ENCODE results near the gene ZNF695. TPM values are rescaled to one million over a fixed set of nuclear protein-coding genes. Genes with fewer than 3 reads are reported as not detected.
"Not testable (repeated sequence)": the region's sequence is repeated elsewhere in the genome, so short reads cannot be mapped to it uniquely, and the experiment has no call there.

ZNF695 gene
- total and polyA plus RNA-seq, 8 donors = 0.44 to 0.92 (median 0.63) TPM; not detected in 5

- peaks cover 0 to 17% (median 9%) of the 10 kb centered on the region in 4 donors for H3K4me1 ChIP-seq
- no peak overlapping the region for H3K27ac ChIP-seq
- no peak for TF ChIP-seq CTCF (IDR thresholded peaks at IDR 0.05)
- no peak for TF ChIP-seq POLR2AphosphoS5 (IDR thresholded peaks at IDR 0.05)
- TF ChIP-seq EP300 (IDR thresholded peaks at IDR 0.05) = no peak
- TF ChIP-seq POLR2A (IDR thresholded peaks at IDR 0.05) = no peak
- H3K4me3 ChIP-seq = peak overlapping the region in 2 of 4 donors; percentile 56 to 80
- H3K9me3 ChIP-seq = peaks cover 0 to 53% (median 19%) of the 10 kb centered on the region in 4 donors
- no peaks in the 10 kb centered on the region for H3K36me3 ChIP-seq
- peaks cover 0 to 7% (median 7%) of the 10 kb centered on the region in 3 donors for H3K27me3 ChIP-seq
- intact Hi-C loops (cut with DNase I; ENCODE audit: low total_unique reads) = no loop called here
- DNase-seq = no peak
- 84 to 89% (median 86%) methylated on average over 13 of the region's 13 CpGs for WGBS, 5 donors
Measured at GRCh38 chr1:247008406-247008799, 546 bp upstream of the ZNF695 start.

GRCh38 chr1:247004081-247004480, 3.8 kb downstream of the ZNF695 start:
- WGBS, 5 donors = 89 to 97% (median 96%) methylated on average over 6 of the region's 6 CpGs
- not testable (repeated sequence) for DNase-seq

GRCh38 chr1:246989901-246990300, 18.0 kb downstream of the ZNF695 start:
- 90 to 100% (median 93%) methylated on average over 2 of the region's 2 CpGs for WGBS, 5 donors
- H3K9me3 ChIP-seq = peaks cover 42 to 100% (median 90%) of the 10 kb centered on the region in 4 donors
- H3K27ac ChIP-seq = no peak overlapping the region
- H3K4me3 ChIP-seq = no peak overlapping the region
- peaks cover 0 to 4% (median 0%) of the 10 kb centered on the region in 4 donors for H3K36me3 ChIP-seq
- no peaks in the 10 kb centered on the region for H3K4me1 ChIP-seq
- H3K27me3 ChIP-seq = no peaks in the 10 kb centered on the region
- TF ChIP-seq CTCF (IDR thresholded peaks at IDR 0.05) = no peak
- TF ChIP-seq POLR2A (IDR thresholded peaks at IDR 0.05) = no peak
- no peak for TF ChIP-seq EP300 (IDR thresholded peaks at IDR 0.05)
- TF ChIP-seq POLR2AphosphoS5 (IDR thresholded peaks at IDR 0.05) = no peak
- intact Hi-C loops (cut with DNase I; ENCODE audit: low total_unique reads) = no loop called here
- no peak for DNase-seq

More at GRCh38 chr1:247004081-247004480, 3.8 kb downstream of the ZNF695 start:
- intact Hi-C loops (cut with DNase I; ENCODE audit: low total_unique reads); H3K27ac ChIP-seq; H3K36me3 ChIP-seq; H3K27me3 ChIP-seq; H3K4me3 ChIP-seq: not testable (repeated sequence)
- peaks cover 0 to 17% (median 9%) of the 10 kb centered on the region in 4 donors for H3K4me1 ChIP-seq
- peaks cover 0 to 66% (median 32%) of the 10 kb centered on the region in 4 donors for H3K9me3 ChIP-seq

- no peak overlapping the region for H3K27ac ChIP-seq
- H3K36me3 ChIP-seq = peaks cover 0 to 4% (median 0%) of the 10 kb centered on the region in 4 donors
- no peak for TF ChIP-seq CTCF (IDR thresholded peaks at IDR 0.05)
- TF ChIP-seq POLR2A (IDR thresholded peaks at IDR 0.05) = no peak
- TF ChIP-seq POLR2AphosphoS5 (IDR thresholded peaks at IDR 0.05) = no peak
- no peak for TF ChIP-seq EP300 (IDR thresholded peaks at IDR 0.05)
- WGBS, 5 donors = 98 to 99% (median 99%) methylated on average over 4 of the region's 4 CpGs
- DNase-seq = no peak
- H3K4me3 ChIP-seq = no peak overlapping the region
- H3K4me1 ChIP-seq = no peaks in the 10 kb centered on the region
- H3K27me3 ChIP-seq = no peaks in the 10 kb centered on the region
- H3K9me3 ChIP-seq = peaks cover 42 to 100% (median 93%) of the 10 kb centered on the region in 4 donors
- intact Hi-C loops (cut with DNase I; ENCODE audit: low total_unique reads) = no loop called here
Measured at GRCh38 chr1:246988316-246988715, 19.5 kb downstream of the ZNF695 start.

GRCh38 chr1:246987083-246987690, 20.7 kb downstream of the ZNF695 start:
- peaks cover 37 to 99% (median 91%) of the 10 kb centered on the region in 4 donors for H3K9me3 ChIP-seq
- no peaks in the 10 kb centered on the region for H3K27me3 ChIP-seq
- 98 to 100% (median 100%) methylated on average over 1 of the region's 1 CpG for WGBS, 5 donors
- TF ChIP-seq POLR2A (IDR thresholded peaks at IDR 0.05) = no peak
- no peak for TF ChIP-seq CTCF (IDR thresholded peaks at IDR 0.05)
- no peak for TF ChIP-seq POLR2AphosphoS5 (IDR thresholded peaks at IDR 0.05)
- TF ChIP-seq EP300 (IDR thresholded peaks at IDR 0.05) = no peak
- no peak overlapping the region for H3K4me3 ChIP-seq
- DNase-seq = no peak
- no peaks in the 10 kb centered on the region for H3K4me1 ChIP-seq
- intact Hi-C loops (cut with DNase I; ENCODE audit: low total_unique reads) = no loop called here
- H3K27ac ChIP-seq = no peak overlapping the region
- H3K36me3 ChIP-seq = peaks cover 0 to 4% (median 0%) of the 10 kb centered on the region in 4 donors

All from stomach (tissue), 9 donors.